Activated naive CD4-positive, alpha-beta T cell treated with anti-CD3 and anti-CD28 coated beads for 36 hours (primary cell): ENCODE data around the gene PPP4R2. TPM values are rescaled to one million over a fixed set of nuclear protein-coding genes. Genes with fewer than 3 reads are reported as not detected.
"Not testable (repeated sequence)": the region's sequence is repeated elsewhere in the genome, so short reads cannot be mapped to it uniquely, and the experiment has no call there.

Experiments used
- CTCF ChIA-PET: fragments of 350-600 bp; sonication (Branson Sonifier 250); formaldehyde crosslinking; loops from one replicate; lab custom pipeline; 2021; ENCODE audit warnings: antibody characterized with exemption; lab: Charles Lee
- DNase-seq: peaks from one replicate; pipeline ENCODE4 v3.0.0-alpha.2; 2020
- H3K27ac Mint-ChIP-seq: one replicate; pipeline ENCODE4 v1.8.0; 2021; ENCODE audit warnings: mild to moderate bottlenecking, mixed read lengths
- H3K27me3 Mint-ChIP-seq: one replicate; pipeline ENCODE4 v1.8.0; 2021; ENCODE audit warnings: low read depth, mixed read lengths
- H3K36me3 Mint-ChIP-seq: one replicate; pipeline ENCODE4 v1.8.0; 2021; ENCODE audit warnings: low read depth, mixed read lengths
- H3K4me1 Mint-ChIP-seq: one replicate; pipeline ENCODE4 v1.8.0; 2021; ENCODE audit warnings: low read depth, mixed read lengths
- H3K4me3 Mint-ChIP-seq: one replicate; pipeline ENCODE4 v1.8.0; 2021; ENCODE audit warnings: mild to moderate bottlenecking, moderate library complexity, mixed read lengths
- H3K9me3 Mint-ChIP-seq: one replicate; pipeline ENCODE4 v1.8.0; 2021; ENCODE audit warnings: mixed read lengths
- intact Hi-C: fragments of 100-400 bp; cut with micrococcal nuclease; formaldehyde crosslinking; loops from one replicate; pipeline ENCODE4 v1.15.1; 2023
- total RNA-seq, 2 experiments: library from RNA; stranded (reverse); gene quantifications; one replicate each; pipeline ENCODE4 v1.2.3, GENCODE V29; 2021

PPP4R2 gene
- total RNA-seq, 2 experiments from 2014 or later = 68.1 to 71.6 TPM

DNA sequence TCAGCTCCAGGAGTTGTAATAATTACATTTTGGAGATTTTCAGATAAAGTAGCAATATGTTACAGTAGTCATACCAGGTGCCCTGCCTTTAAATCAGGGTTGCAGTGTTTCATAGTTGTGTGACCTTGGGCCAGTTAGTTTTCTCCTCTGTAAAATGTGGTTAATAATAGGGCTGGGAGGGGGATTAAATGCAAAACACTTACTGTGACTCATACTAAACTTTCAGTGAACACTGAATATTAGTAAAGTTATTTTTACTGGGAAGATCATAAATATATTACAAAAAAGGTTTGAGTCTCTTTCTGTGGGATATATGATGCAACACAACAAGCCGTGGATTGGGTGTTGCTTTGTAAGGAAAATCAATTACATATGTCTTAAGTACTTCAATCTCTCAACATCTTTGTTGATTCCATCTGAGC is 63.7 kb downstream of the PPP4R2 start:
- Mint-ChIP-seq H3K9me3 (no peaks in the 10 kb centered on the region), H3K27ac (peak overlapping the region; percentile 53), H3K4me3 (no peak overlapping the region), H3K27me3 (no peaks in the 10 kb centered on the region), H3K4me1 (peaks cover 11% of the 10 kb centered on the region), H3K36me3 (peaks cover 23% of the 10 kb centered on the region)
- CTCF ChIA-PET = interaction anchor here (1.0 kb wide), 1 partner anchor 121 kb away, joined by 3 read pairs; no protein-coding TSS in a partner anchor
- DNase-seq = no peak
- intact Hi-C loops = no loop called here

- H3K36me3 Mint-ChIP-seq = peaks cover 25% of the 10 kb centered on the region
- H3K27ac Mint-ChIP-seq = no peak within 1 kb of the TSS
- H3K4me1 Mint-ChIP-seq = peaks cover 11% of the 10 kb centered on the region
- CTCF ChIA-PET = no interaction called here
- H3K4me3 Mint-ChIP-seq = no peak within 1 kb of the TSS
- no peaks in the 10 kb centered on the region for H3K27me3 Mint-ChIP-seq
- intact Hi-C loops = no loop called here
- no peak for DNase-seq
- H3K9me3 Mint-ChIP-seq = no peaks in the 10 kb centered on the region
Measured at GRCh38 chr3:73061416-73061815, 64.8 kb downstream of the PPP4R2 start, which contains the start of gene EBLN2. Gene EBLN2 (plus strand): TSS chr3:73061659. CDS start chr3:73062082, 423 bp downstream.

- H3K27me3 Mint-ChIP-seq, H3K27ac Mint-ChIP-seq, intact Hi-C loops, H3K4me3 Mint-ChIP-seq, DNase-seq, H3K4me1 Mint-ChIP-seq, H3K9me3 Mint-ChIP-seq: not testable (repeated sequence)
- peaks cover 20% of the 10 kb centered on the region for H3K36me3 Mint-ChIP-seq
- CTCF ChIA-PET = interaction anchor here (0.6 kb wide), 1 partner anchor 396 kb away, joined by 3 read pairs; no protein-coding TSS in a partner anchor
Measured at GRCh38 chr3:73066243-73066642, 69.6 kb downstream of the PPP4R2 start.

GRCh38 chr3:73068419-73068818 is 71.8 kb downstream of the PPP4R2 start:
- Mint-ChIP-seq H3K9me3 (no peaks in the 10 kb centered on the region), H3K4me3 (no peak overlapping the region), H3K36me3 (peaks cover 14% of the 10 kb centered on the region), H3K27me3 (no peaks in the 10 kb centered on the region), H3K4me1 (peaks cover 11% of the 10 kb centered on the region), H3K27ac (no peak overlapping the region)
- intact Hi-C loops = no loop called here
- no peak for DNase-seq
- CTCF ChIA-PET = no interaction called here

GRCh38 chr3:73069187-73069586 is 72.6 kb downstream of the PPP4R2 start:
- no peak overlapping the region for H3K27ac Mint-ChIP-seq
- H3K36me3 Mint-ChIP-seq = peaks cover 13% of the 10 kb centered on the region
- no peak for DNase-seq
- CTCF ChIA-PET = interaction anchor here (1.3 kb wide), 1 partner anchor 13 kb away, joined by 3 read pairs; no protein-coding TSS in a partner anchor
- no peak overlapping the region for H3K4me3 Mint-ChIP-seq
- intact Hi-C loops = no loop called here
- H3K9me3 Mint-ChIP-seq = no peaks in the 10 kb centered on the region
- peaks cover 11% of the 10 kb centered on the region for H3K4me1 Mint-ChIP-seq
- no peaks in the 10 kb centered on the region for H3K27me3 Mint-ChIP-seq

- no peak overlapping the region for H3K4me3 Mint-ChIP-seq
- H3K27me3 Mint-ChIP-seq = no peaks in the 10 kb centered on the region
- no peak for DNase-seq
- H3K27ac Mint-ChIP-seq = no peak overlapping the region
- CTCF ChIA-PET = interaction anchor here (1.3 kb wide), 1 partner anchor 13 kb away, joined by 3 read pairs; no protein-coding TSS in a partner anchor
- intact Hi-C loops = no loop called here
- peaks cover 6% of the 10 kb centered on the region for H3K36me3 Mint-ChIP-seq
- peaks cover 11% of the 10 kb centered on the region for H3K4me1 Mint-ChIP-seq
- no peaks in the 10 kb centered on the region for H3K9me3 Mint-ChIP-seq
Measured at GRCh38 chr3:73069775-73070444, 73.3 kb downstream of the PPP4R2 start.

- DNase-seq = no peak
- CTCF ChIA-PET = no interaction called here
- Mint-ChIP-seq H3K27me3 (no peaks in the 10 kb centered on the region), H3K36me3 (no peaks in the 10 kb centered on the region), H3K9me3 (no peaks in the 10 kb centered on the region), H3K27ac (no peak overlapping the region), H3K4me1 (peaks cover 11% of the 10 kb centered on the region), H3K4me3 (no peak overlapping the region)
- intact Hi-C loops = no loop called here
Measured at GRCh38 chr3:73070675-73071575, 74.3 kb downstream of the PPP4R2 start.

DNA sequence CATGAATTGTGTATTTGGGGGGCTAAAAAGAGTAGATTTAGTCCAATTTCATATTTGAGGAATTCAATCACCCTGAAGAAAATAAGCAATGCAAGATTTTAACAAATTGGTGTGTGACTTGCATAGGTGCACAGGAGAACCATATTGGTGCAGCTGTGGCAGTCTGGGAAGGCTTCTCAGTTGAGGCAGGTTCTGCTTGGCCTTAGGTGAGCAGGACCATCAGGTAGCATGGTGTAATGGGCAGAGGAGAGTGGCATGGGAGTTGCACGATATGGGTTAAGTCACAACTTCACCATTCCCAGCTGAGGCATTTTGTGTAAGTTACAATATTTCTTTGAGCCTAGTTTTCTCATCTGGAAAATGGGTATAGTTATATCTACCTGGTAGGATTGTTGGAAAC is 75.3 kb downstream of the PPP4R2 start:
- CTCF ChIA-PET = no interaction called here
- intact Hi-C loops = no loop called here
- H3K27ac Mint-ChIP-seq = no peak overlapping the region

DNA sequence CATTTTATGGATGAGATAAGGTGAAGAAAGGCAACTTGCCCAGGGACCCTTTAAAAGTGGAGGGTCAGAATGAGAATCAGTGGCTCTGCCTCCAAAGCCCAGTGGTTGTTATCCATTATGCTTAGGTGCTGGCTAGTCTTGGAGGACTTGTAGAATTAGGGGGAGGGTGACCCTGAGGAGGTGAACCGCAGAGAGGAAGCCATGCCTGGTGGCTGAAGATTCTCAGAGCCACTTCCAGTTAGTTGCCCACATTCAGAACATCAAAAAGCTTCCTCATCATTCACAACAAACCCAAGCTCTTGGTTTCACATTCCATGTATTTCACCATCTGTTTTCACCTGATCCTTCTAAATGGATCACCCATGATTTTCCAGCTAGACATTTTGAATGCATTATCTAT is 76.0 kb downstream of the PPP4R2 start:
- Mint-ChIP-seq H3K4me3 (no peak overlapping the region), H3K9me3 (no peaks in the 10 kb centered on the region), H3K36me3 (no peaks in the 10 kb centered on the region), H3K27me3 (no peaks in the 10 kb centered on the region), H3K4me1 (peaks cover 11% of the 10 kb centered on the region), H3K27ac (no peak overlapping the region)
- intact Hi-C loops = no loop called here
- no peak for DNase-seq
- CTCF ChIA-PET = no interaction called here

More for the DNA sequence above, 75.3 kb downstream of the PPP4R2 start:
- no peaks in the 10 kb centered on the region for H3K9me3 Mint-ChIP-seq
- H3K36me3 Mint-ChIP-seq = no peaks in the 10 kb centered on the region
- DNase-seq = no peak
- H3K4me1 Mint-ChIP-seq = peaks cover 11% of the 10 kb centered on the region
- no peak overlapping the region for H3K4me3 Mint-ChIP-seq
- no peaks in the 10 kb centered on the region for H3K27me3 Mint-ChIP-seq

DNA sequence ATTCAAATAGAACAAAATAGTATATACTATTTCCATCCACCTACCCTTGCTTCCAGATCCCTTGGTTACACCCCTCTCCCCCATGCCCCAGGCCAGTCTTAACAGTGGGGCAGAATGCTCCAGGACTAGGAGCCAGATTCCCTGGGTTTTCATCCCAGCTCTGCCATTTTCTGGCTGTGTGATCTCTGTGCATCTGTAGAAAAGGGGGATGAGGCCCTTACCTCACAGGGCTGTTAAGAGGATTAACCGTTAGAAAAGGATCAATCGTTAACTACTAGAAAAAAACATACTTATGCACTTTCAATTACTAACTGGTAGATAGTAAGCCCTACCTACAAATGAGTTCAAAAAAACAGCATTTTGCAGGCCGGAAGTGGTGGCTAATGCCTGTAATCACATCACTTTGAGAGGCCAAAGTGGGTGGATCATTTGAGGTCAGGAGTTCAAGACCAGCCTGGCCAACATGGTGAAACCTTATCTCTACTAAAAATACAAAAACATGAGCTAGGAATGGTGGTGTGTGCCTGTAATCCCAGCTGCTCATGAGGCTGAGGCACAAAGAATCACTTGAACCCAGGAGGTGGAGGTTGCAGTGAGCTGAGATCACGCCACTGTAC is 76.6 kb downstream of the PPP4R2 start:
- Mint-ChIP-seq H3K9me3 (no peaks in the 10 kb centered on the region), H3K4me1 (peaks cover 11% of the 10 kb centered on the region), H3K27me3 (no peaks in the 10 kb centered on the region), H3K27ac (no peak overlapping the region), H3K36me3 (no peaks in the 10 kb centered on the region), H3K4me3 (no peak overlapping the region)
- CTCF ChIA-PET = interaction anchor here (0.9 kb wide), 1 partner anchor 12 kb away, joined by 3 read pairs; no protein-coding TSS in a partner anchor
- DNase-seq = no peak
- intact Hi-C loops = no loop called here

- intact Hi-C loops = no loop called here
- Mint-ChIP-seq H3K9me3 (no peaks in the 10 kb centered on the region), H3K27me3 (no peaks in the 10 kb centered on the region), H3K36me3 (no peaks in the 10 kb centered on the region), H3K4me3 (no peak overlapping the region), H3K4me1 (peaks cover 11% of the 10 kb centered on the region), H3K27ac (no peak overlapping the region)
- CTCF ChIA-PET = no interaction called here
- DNase-seq = no peak
Measured at GRCh38 chr3:73074781-73075180, 78.2 kb downstream of the PPP4R2 start.
